KOPT-K1 (cell line): ENCODE results near the gene MMP20.

Experiments used
- H3K27ac ChIP-seq: fragments of 200-600 bp; sonication (generic); 2 replicates; pipeline ENCODE4 v1.5.1; 2016; ENCODE audit warnings: antibody characterized with exemption, mild to moderate bottlenecking, low read depth, low read length; ENCODE audit not compliant: poor library complexity, severe bottlenecking
- H3K36me3 ChIP-seq: fragments of 200-600 bp; sonication (generic); 2 replicates; pipeline ENCODE4 v1.5.1; 2017; ENCODE audit warnings: antibody characterized with exemption, mild to moderate bottlenecking, low read length, moderate library complexity; ENCODE audit not compliant: insufficient read depth
- H3K9me3 ChIP-seq: fragments of 200-600 bp; sonication (generic); 2 replicates; pipeline ENCODE4 v1.5.1; 2017; ENCODE audit warnings: antibody characterized with exemption, low read length, mild to moderate bottlenecking; ENCODE audit not compliant: insufficient read depth, poor library complexity, severe bottlenecking

Gene MMP20

DNA sequence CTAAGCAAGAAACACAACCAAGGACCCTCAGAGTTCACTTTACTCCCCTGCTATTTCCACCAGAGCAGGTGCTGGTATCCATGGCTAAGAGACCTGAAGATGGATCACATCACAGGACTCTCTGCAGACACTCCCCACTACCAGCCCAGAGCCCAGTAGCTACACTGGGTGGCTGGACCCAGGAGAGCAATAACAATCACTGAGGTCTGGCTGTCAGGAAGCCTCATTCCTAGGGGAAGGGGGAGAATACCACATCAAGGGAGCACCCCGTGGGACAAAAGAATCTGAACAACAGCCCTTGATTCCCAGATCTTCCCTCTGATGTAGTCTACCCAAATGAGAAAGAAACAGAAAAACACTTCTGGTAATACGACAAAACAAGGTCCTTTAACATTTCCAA lies 85.6 kb downstream of the MMP20 start:
- H3K36me3 ChIP-seq: no peaks in the 10 kb centered on the region
- H3K27ac ChIP-seq: no peak overlapping the region
- no peaks in the 10 kb centered on the region for H3K9me3 ChIP-seq

- no peaks in the 10 kb centered on the region for H3K36me3 ChIP-seq
- no peak overlapping the region for H3K27ac ChIP-seq
- H3K9me3 ChIP-seq: no peaks in the 10 kb centered on the region
Measured at GRCh38 chr11:102538932-102539331, 86.2 kb downstream of the MMP20 start.

- Histone ChIP-seq H3K9me3 (no peaks in the 10 kb centered on the region), H3K27ac (no peak overlapping the region), H3K36me3 (no peaks in the 10 kb centered on the region)
Measured at GRCh38 chr11:102534261-102534872, 90.8 kb downstream of the MMP20 start.

GRCh38 chr11:102530558-102530957 lies 94.6 kb downstream of the MMP20 start, which contains the start of gene MMP7:
TSS of gene MMP7 (minus strand) at chr11:102530747. CDS start at chr11:102530700, 47 bp downstream.
- Histone ChIP-seq H3K27ac (no peak within 1 kb of the TSS), H3K36me3 (no peaks in the 10 kb centered on the region), H3K9me3 (no peaks in the 10 kb centered on the region)

- H3K9me3 ChIP-seq: no peaks in the 10 kb centered on the region
- no peak overlapping the region for H3K27ac ChIP-seq
- H3K36me3 ChIP-seq: no peaks in the 10 kb centered on the region
Measured at GRCh38 chr11:102528618-102529017, 96.5 kb downstream of the MMP20 start.

DNA sequence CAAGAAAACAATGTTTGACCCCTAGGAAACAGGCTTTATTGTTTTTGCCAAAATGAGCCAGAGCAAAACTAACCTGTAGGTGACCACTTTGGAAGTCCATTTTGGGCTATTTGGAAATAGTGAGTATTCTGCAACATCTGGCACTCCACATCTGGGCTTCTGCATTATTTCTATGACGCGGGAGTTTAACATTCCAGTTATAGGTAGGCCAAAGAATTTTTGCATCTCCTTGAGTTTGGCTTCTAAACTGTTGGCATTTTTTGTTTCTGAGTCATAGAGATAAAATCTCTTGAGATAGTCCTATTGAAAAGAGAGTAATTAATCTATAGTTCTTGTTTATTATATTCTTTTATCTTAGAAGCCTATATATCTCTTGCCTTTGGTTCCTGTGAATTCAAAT lies 97.4 kb downstream of the MMP20 start:
- Histone ChIP-seq H3K27ac (no peak overlapping the region), H3K9me3 (no peaks in the 10 kb centered on the region), H3K36me3 (no peaks in the 10 kb centered on the region)

DNA sequence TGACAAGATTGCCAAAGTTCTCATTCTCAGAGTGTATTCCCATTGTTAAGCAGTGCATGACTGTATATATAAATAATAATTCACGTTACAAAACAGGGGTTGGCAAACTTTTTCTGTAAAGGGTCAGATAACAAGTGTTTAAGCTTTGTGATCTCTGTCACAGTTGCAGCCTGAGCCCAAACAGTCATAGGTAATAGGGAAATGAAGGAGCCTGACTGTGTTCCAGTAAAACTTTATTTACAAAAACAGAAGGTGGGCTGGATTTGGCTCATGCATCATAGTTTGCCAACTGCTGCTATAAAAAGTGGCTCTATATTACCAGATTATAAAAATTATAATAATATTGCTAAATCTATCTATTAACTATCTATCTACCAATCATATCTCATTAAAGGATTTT lies 98.1 kb downstream of the MMP20 start:
- no peak overlapping the region for H3K27ac ChIP-seq
- H3K9me3 ChIP-seq: no peaks in the 10 kb centered on the region
- no peaks in the 10 kb centered on the region for H3K36me3 ChIP-seq
